ENCODE data around the gene STK39.

GRCh38 chr2:168090366-168091135, 156.8 kb downstream of the STK39 start:
- TF ChIP-seq CTCF (IDR thresholded peaks at IDR 0.05) (no peak), POLR2A (IDR thresholded peaks at IDR 0.05) (no peak)

Measured in right lobe of liver (tissue), 4 donors.